HEK293 (cell line): ENCODE data around the gene SPDYC.

Experiments used
- ATF2 ChIP-seq: fragments of 450-650 bp; formaldehyde crosslinking; IDR thresholded peaks from 2 replicates; pipeline ENCODE4 v1.5.1; 2016; ENCODE audit warnings: missing biosample characterization, missing genetic modification characterization, low read depth
- BCL11A ChIP-seq: fragments of 450-650 bp; formaldehyde crosslinking; IDR thresholded peaks from 2 replicates; pipeline ENCODE4 v1.5.1; 2016; ENCODE audit warnings: low read depth, missing biosample characterization, missing genetic modification characterization
- CTCF ChIP-seq: fragments of 450-650 bp; formaldehyde crosslinking; IDR thresholded peaks from 2 replicates; pipeline ENCODE4 v1.5.1; 2016; ENCODE audit warnings: missing biosample characterization, missing genetic modification characterization
- INSM2 ChIP-seq: fragments of 450-650 bp; formaldehyde crosslinking; IDR thresholded peaks from 2 replicates; pipeline ENCODE4 v1.5.1; 2016; ENCODE audit warnings: missing biosample characterization, missing genetic modification characterization
- KLF16 ChIP-seq: fragments of 450-650 bp; formaldehyde crosslinking; IDR thresholded peaks from 2 replicates; pipeline ENCODE4 v1.5.1; 2017; ENCODE audit warnings: missing biosample characterization, missing genetic modification characterization
- MYNN ChIP-seq: fragments of 450-650 bp; formaldehyde crosslinking; IDR thresholded peaks from 2 replicates; pipeline ENCODE4 v1.5.1; 2016; ENCODE audit warnings: missing biosample characterization, missing genetic modification characterization, borderline replicate concordance
- PBX3 ChIP-seq: sonication (generic); formaldehyde crosslinking; IDR thresholded peaks from 2 replicates; pipeline ENCODE4 v1.8.1; 2022; ENCODE audit warnings: mild to moderate bottlenecking, moderate library complexity, missing genetic modification reagents
- ZEB2 ChIP-seq: fragments of 450-650 bp; formaldehyde crosslinking; IDR thresholded peaks from 2 replicates; pipeline ENCODE4 v1.5.1; 2016; ENCODE audit warnings: missing biosample characterization, missing genetic modification characterization
- ZNF138 ChIP-seq: fragments of 450-650 bp; formaldehyde crosslinking; IDR thresholded peaks from 2 replicates; pipeline ENCODE4 v1.5.1; 2016; ENCODE audit warnings: missing biosample characterization, missing genetic modification characterization, borderline replicate concordance
- ZNF24 ChIP-seq: fragments of 450-650 bp; formaldehyde crosslinking; IDR thresholded peaks from 2 replicates; pipeline ENCODE4 v1.5.1; 2016; ENCODE audit warnings: missing biosample characterization, missing genetic modification characterization
- ZNF266 ChIP-seq: fragments of 450-650 bp; formaldehyde crosslinking; IDR thresholded peaks from 2 replicates; pipeline ENCODE4 v1.5.1; 2016; ENCODE audit warnings: missing biosample characterization, missing genetic modification characterization, low read depth
- ZNF311 ChIP-seq: fragments of 450-650 bp; formaldehyde crosslinking; IDR thresholded peaks from 2 replicates; pipeline ENCODE4 v1.5.1; 2017; ENCODE audit warnings: missing biosample characterization, missing genetic modification characterization, borderline replicate concordance
- ZSCAN30 ChIP-seq: fragments of 450-650 bp; IDR thresholded peaks from 2 replicates; pipeline ENCODE4 v1.5.1; 2018; ENCODE audit warnings: missing biosample characterization, mild to moderate bottlenecking, missing genetic modification characterization, moderate library complexity

GRCh38 chr11:65121865-65122696 lies 48.0 kb upstream of the SPDYC start, which contains the start of the genes FAU and MRPL49:
- TF ChIP-seq ZEB2 (peak; percentile 92), INSM2 (peak; percentile 19; the same call in 1 of the 2 replicates), ZNF266 (tag by site-specific recombination) (no peak), ATF2 (tag by site-specific recombination) (no peak), MYNN (tag by site-specific recombination) (no peak), CTCF (tag by site-specific recombination) (no peak), ZNF24 (no peak; the same call in 1 of the 2 replicates), BCL11A (no peak), ZNF311 (tag by site-specific recombination) (no peak), PBX3 (CRISPR knock-in tag) (peak; percentile 85; the same call in 1 of the 2 replicates), KLF16 (tag by site-specific recombination) (peak; percentile 50), ZSCAN30 (tag by site-specific recombination) (0 out of 2 replicates have a peak, but pooled peaks have one; percentile 53), ZNF138 (tag by site-specific recombination) (no peak)
